HepG2 (cell line): ENCODE measurements around the gene CLDN19. TPM values are rescaled to one million over a fixed set of nuclear protein-coding genes. Genes with fewer than 3 reads are reported as not detected.
A peak's percentile ranks its signal among the peaks of the same experiment; 100 is the strongest.

Experiments used
- ATAC-seq: fragments of 200-7000 bp; cut with Tn5 transposase; 3 replicates; pipeline ENCODE4 v1.9.1; 2020; ENCODE audit warnings: mild to moderate bottlenecking, moderate library complexity
- BruUV-seq: library from RNA; stranded (reverse); fragments of 400-500 nt; replicated peaks from 2 replicates; lab custom pipeline; 2021; lab: Mats Ljungman, UMichigan
- CTCF ChIA-PET: fragments of 300-600 bp; formaldehyde crosslinking; extraction: SDS; loops from one replicate; lab custom pipeline; 2021; ENCODE audit warnings: low total read pairs, inconsistent platforms, low intra/inter-chr PET ratio; lab: Yijun Ruan, JAX
- POLR2A ChIA-PET: fragments of 350-600 bp; sonication (Branson Sonifier 250); formaldehyde crosslinking; loops from one replicate; lab custom pipeline; 2020; ENCODE audit warnings: antibody characterized with exemption, inconsistent platforms; lab: Yijun Ruan, JAX
- DNase-seq: peaks from one replicate; pipeline ENCODE4 v3.0.0-alpha.2; 2015; ENCODE audit warnings: low spot score
- FAIRE-seq: peaks from 3 replicates; lab custom pipeline; 2011; peaks lifted over from hg19 to GRCh38; lab: Jason Lieb, UNC
- H2AFZ ChIP-seq: one replicate; pipeline ENCODE4 v1.6.1; 2011; ENCODE audit warnings: low read length, inconsistent platforms
- H3K27ac ChIP-seq: fragments of 300-600 bp; 3 replicates; pipeline ENCODE4 v1.8.0; 2011; ENCODE audit warnings: mixed run types, mild to moderate bottlenecking, mixed read lengths, low read length, inconsistent platforms; ENCODE audit not compliant: insufficient read depth; ENCODE audit errors: extremely low read length
- H3K27me3 ChIP-seq, 2 experiments: fragments of 200-600 bp in 1 of 2; 2 replicates in 1 of 2; 3 replicates in 1 of 2; pipeline versions ENCODE4 v1.6.0 to v1.8.0; 2011; ENCODE audit warnings: low read length in 2 of 2, mild to moderate bottlenecking in 2 of 2, moderate library complexity in 2 of 2, inconsistent platforms in 1 of 2; ENCODE audit not compliant: insufficient read depth in 2 of 2, control insufficient read depth in 1 of 2
- H3K36me3 ChIP-seq, 2 experiments: fragments of 200-600 bp in 1 of 2; replicated peaks in 1 of 2; 2 replicates in 1 of 2; 3 replicates in 1 of 2; pipeline versions ENCODE4 v1.5.1 to v1.8.0; 2011; ENCODE audit warnings: low read length in 2 of 2, inconsistent platforms in 1 of 2; ENCODE audit not compliant: insufficient read depth in 2 of 2, control insufficient read depth in 1 of 2
- H3K4me1 ChIP-seq: 2 replicates; pipeline ENCODE4 v1.5.1; 2012; ENCODE audit warnings: low read length, inconsistent platforms; ENCODE audit not compliant: insufficient read depth
- H3K4me2 ChIP-seq: 2 replicates; pipeline ENCODE4 v1.6.0; 2011; ENCODE audit warnings: low read depth, low read length, inconsistent platforms
- H3K4me3 ChIP-seq, 3 experiments: fragments of 200-600 bp in 1 of 3; sonication (generic), shearing (Covaris generic) in 1 of 3; replicated peaks in 1 of 3; 2 replicates each; pipeline ENCODE4 v1.5.1; 2011 to 2016; ENCODE audit warnings: low read length in 3 of 3, inconsistent platforms in 2 of 3, low read depth in 2 of 3, mild to moderate bottlenecking in 2 of 3, control low read depth in 1 of 3, mixed read lengths in 1 of 3; ENCODE audit not compliant: insufficient read depth in 1 of 3
- H3K79me2 ChIP-seq: one replicate; pipeline ENCODE4 v1.6.1; 2011; ENCODE audit warnings: low read length, inconsistent platforms; ENCODE audit not compliant: insufficient read depth
- H3K9ac ChIP-seq: 2 replicates; pipeline ENCODE4 v1.6.0; 2011; ENCODE audit warnings: mild to moderate bottlenecking, low read depth, low read length, inconsistent platforms; ENCODE audit not compliant: insufficient read depth
- H3K9me3 ChIP-seq: 2 replicates; pipeline ENCODE4 v1.5.1; 2012; ENCODE audit warnings: mild to moderate bottlenecking, low read length
- H4K20me1 ChIP-seq: 2 replicates; pipeline ENCODE4 v1.6.0; 2011; ENCODE audit warnings: inconsistent platforms, mild to moderate bottlenecking, low read length, moderate library complexity; ENCODE audit not compliant: insufficient read depth
- PRMT3 ChIP-seq: sonication (generic); formaldehyde crosslinking; IDR thresholded peaks from 2 replicates; pipeline ENCODE4 v1.8.1; 2022; ENCODE audit warnings: low read depth, mild to moderate bottlenecking, moderate library complexity, missing genetic modification reagents, borderline replicate concordance
- WGBS: methylation state at CpG from one replicate; pipeline ENCODE4 v1.1.6; 2017; ENCODE audit warnings: low lambda C conversion rate; 5-methylcytosine and 5-hydroxymethylcytosine counted together
- in situ Hi-C: cut with HindIII; loops from 2 replicates; pipeline ENCODE4 v1.10.0; 2017; ENCODE audit warnings: low pct_unique_long_range_greater_than_20kb; ENCODE audit not compliant: extremely low pct_ligation_motif_present
- intact Hi-C: fragments of 100-400 bp; cut with micrococcal nuclease; formaldehyde crosslinking; loops from one replicate; pipeline ENCODE4 v1.10.0; 2022; ENCODE audit not compliant: unreplicated experiment
- polyA plus RNA-seq, 8 experiments: library from polyadenylated mRNA; depleted of rRNA in 3 of 8; stranded (reverse) in 7 of 8; unstranded in 1 of 8; fragments of >200 nt; fragmentation: Illumina TruSeq in 4 of 8; extraction: Trizol in 4 of 8; gene quantifications; 2 replicates each; pipeline versions ENCODE4 v1.2.1 to v1.2.3, GENCODE V29; 2011 to 2016; ENCODE audit warnings: low read depth in 4 of 8, missing spikeins in 1 of 8, mixed read lengths in 1 of 8; ENCODE audit not compliant: insufficient read depth in 1 of 8
- total RNA-seq, 5 experiments: library from RNA; depleted of rRNA; stranded (reverse); fragments of >200 nt; fragmentation: Illumina TruSeq; extraction: Trizol; gene quantifications; 2 replicates each; pipeline ENCODE4 v1.2.3, GENCODE V29; 2016; ENCODE audit warnings: low read depth in 1 of 5
- TF ChIP-seq, protein P1 (sequence below), 2 experiments: sonication (generic) in 1 of 2; formaldehyde crosslinking in 1 of 2; IDR thresholded peaks; 2 replicates each; pipeline versions ENCODE4 v1.5.1 to v1.6.1; 2011 to 2020; ENCODE audit warnings: borderline replicate concordance in 1 of 2, low read depth in 1 of 2, low read length in 1 of 2, mild to moderate bottlenecking in 1 of 2, missing genetic modification reagents in 1 of 2, moderate library complexity in 1 of 2
- TF ChIP-seq, protein P2 (sequence below): sonication (generic); formaldehyde crosslinking; IDR thresholded peaks from 2 replicates; pipeline ENCODE4 v1.9.0; 2021; ENCODE audit warnings: missing genetic modification reagents, borderline replicate concordance
- TF ChIP-seq, protein P3 (sequence below): sonication (generic); formaldehyde crosslinking; IDR thresholded peaks from 2 replicates; pipeline ENCODE4 v1.4.0; 2020; ENCODE audit warnings: missing genetic modification reagents
- TF ChIP-seq, protein P4 (sequence below): sonication (generic); formaldehyde crosslinking; IDR thresholded peaks from 2 replicates; pipeline ENCODE4 v1.5.0; 2020; ENCODE audit warnings: missing genetic modification reagents

Gene CLDN19
- total and polyA plus RNA-seq, 2 of the 13 experiments (the other 11 are each of a cell fraction or from before 2014, with no cell fraction given), result 5.0 to 7.6 TPM

DNA sequence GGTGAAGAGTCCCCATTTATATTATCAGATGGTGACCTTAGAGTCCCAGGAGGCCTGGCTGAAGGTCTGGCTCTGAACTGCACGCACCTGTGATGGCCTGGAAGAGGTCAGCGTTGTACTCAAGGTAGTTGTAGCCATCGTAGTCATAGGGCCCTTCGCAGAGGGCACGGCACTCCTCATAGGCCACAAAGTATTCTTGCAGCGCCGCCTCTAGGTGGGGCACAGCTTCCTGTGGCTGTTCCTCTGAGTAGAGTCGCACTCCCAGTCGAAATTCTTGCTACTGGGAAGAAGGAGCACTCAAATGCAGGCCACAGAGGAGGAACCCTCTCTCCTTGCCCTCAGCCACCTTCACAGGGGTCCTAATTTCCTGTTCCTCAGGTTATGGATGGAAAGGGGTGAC lies 19.1 kb upstream of the CLDN19 start:
- Histone ChIP-seq H3K4me1 (peaks cover 22% of the 10 kb centered on the region), H3K27me3 (no peaks in the 10 kb centered on the region), H3K4me3 (no peak overlapping the region), H2AFZ (no peak overlapping the region), H3K4me2 (no peak overlapping the region), H3K9me3 (no peaks in the 10 kb centered on the region), H3K36me3 (peaks cover 21 to 62% of the 10 kb centered on the region in 2 experiments), H3K79me2 (peaks cover 6% of the 10 kb centered on the region), H3K9ac (no peak overlapping the region), H4K20me1 (no peaks in the 10 kb centered on the region), H3K27ac (no peak overlapping the region)
- CTCF ChIA-PET, result no interaction called here
- DNase-seq (no peak), FAIRE-seq (no peak), ATAC-seq (no peak)
- BruUV-seq, result no TSS peak
- in situ Hi-C loops, result no loop called here
- POLR2A ChIA-PET, result no interaction called here
- 90% methylated on average over 4 of the region's 9 CpGs for WGBS
- intact Hi-C loops, result no loop called here
- TF ChIP-seq, protein P1, sequence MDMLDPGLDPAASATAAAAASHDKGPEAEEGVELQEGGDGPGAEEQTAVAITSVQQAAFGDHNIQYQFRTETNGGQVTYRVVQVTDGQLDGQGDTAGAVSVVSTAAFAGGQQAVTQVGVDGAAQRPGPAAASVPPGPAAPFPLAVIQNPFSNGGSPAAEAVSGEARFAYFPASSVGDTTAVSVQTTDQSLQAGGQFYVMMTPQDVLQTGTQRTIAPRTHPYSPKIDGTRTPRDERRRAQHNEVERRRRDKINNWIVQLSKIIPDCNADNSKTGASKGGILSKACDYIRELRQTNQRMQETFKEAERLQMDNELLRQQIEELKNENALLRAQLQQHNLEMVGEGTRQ (IDR thresholded peaks at IDR 0.05; ENCODE audit: low read depth, low read length), result no peak
- TF ChIP-seq, protein P1 (CRISPR knock-in tag; IDR thresholded peaks at IDR 0.05; ENCODE audit: borderline replicate concordance), result no peak
- no peak for TF ChIP-seq PRMT3 (CRISPR knock-in tag)
- TF ChIP-seq, protein P2, sequence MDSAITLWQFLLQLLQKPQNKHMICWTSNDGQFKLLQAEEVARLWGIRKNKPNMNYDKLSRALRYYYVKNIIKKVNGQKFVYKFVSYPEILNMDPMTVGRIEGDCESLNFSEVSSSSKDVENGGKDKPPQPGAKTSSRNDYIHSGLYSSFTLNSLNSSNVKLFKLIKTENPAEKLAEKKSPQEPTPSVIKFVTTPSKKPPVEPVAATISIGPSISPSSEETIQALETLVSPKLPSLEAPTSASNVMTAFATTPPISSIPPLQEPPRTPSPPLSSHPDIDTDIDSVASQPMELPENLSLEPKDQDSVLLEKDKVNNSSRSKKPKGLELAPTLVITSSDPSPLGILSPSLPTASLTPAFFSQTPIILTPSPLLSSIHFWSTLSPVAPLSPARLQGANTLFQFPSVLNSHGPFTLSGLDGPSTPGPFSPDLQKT (CRISPR knock-in tag), result no peak
- TF ChIP-seq, protein P3, sequence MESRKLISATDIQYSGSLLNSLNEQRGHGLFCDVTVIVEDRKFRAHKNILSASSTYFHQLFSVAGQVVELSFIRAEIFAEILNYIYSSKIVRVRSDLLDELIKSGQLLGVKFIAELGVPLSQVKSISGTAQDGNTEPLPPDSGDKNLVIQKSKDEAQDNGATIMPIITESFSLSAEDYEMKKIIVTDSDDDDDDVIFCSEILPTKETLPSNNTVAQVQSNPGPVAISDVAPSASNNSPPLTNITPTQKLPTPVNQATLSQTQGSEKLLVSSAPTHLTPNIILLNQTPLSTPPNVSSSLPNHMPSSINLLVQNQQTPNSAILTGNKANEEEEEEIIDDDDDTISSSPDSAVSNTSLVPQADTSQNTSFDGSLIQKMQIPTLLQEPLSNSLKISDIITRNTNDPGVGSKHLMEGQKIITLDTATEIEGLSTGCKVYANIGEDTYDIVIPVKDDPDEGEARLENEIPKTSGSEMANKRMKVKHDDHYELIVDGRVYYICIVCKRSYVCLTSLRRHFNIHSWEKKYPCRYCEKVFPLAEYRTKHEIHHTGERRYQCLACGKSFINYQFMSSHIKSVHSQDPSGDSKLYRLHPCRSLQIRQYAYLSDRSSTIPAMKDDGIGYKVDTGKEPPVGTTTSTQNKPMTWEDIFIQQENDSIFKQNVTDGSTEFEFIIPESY (CRISPR knock-in tag), result peak; percentile 97
- TF ChIP-seq, protein P4, sequence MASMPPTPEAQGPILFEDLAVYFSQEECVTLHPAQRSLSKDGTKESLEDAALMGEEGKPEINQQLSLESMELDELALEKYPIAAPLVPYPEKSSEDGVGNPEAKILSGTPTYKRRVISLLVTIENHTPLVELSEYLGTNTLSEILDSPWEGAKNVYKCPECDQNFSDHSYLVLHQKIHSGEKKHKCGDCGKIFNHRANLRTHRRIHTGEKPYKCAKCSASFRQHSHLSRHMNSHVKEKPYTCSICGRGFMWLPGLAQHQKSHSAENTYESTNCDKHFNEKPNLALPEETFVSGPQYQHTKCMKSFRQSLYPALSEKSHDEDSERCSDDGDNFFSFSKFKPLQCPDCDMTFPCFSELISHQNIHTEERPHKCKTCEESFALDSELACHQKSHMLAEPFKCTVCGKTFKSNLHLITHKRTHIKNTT (CRISPR knock-in tag), result no peak
